Stimulated activated naive CD8-positive, alpha-beta T cell treated with anti-CD3 and anti-CD28 coated beads, Interleukin-15, Interleukin-2, amounts not matched to agents 100 U/mL and 50 U/mL, for 24 hours (primary cell): ENCODE measurements around the gene TRUB2.

Source experiments
- ATAC-seq: fragments of 150-1000 bp; cut with Tn5 transposase; one replicate; pipeline ENCODE4 v1.10.0; 2021
- DNase-seq: peaks from one replicate; pipeline ENCODE4 v3.0.0; 2021

TRUB2 gene, protein sequence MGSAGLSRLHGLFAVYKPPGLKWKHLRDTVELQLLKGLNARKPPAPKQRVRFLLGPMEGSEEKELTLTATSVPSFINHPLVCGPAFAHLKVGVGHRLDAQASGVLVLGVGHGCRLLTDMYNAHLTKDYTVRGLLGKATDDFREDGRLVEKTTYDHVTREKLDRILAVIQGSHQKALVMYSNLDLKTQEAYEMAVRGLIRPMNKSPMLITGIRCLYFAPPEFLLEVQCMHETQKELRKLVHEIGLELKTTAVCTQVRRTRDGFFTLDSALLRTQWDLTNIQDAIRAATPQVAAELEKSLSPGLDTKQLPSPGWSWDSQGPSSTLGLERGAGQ

DNA sequence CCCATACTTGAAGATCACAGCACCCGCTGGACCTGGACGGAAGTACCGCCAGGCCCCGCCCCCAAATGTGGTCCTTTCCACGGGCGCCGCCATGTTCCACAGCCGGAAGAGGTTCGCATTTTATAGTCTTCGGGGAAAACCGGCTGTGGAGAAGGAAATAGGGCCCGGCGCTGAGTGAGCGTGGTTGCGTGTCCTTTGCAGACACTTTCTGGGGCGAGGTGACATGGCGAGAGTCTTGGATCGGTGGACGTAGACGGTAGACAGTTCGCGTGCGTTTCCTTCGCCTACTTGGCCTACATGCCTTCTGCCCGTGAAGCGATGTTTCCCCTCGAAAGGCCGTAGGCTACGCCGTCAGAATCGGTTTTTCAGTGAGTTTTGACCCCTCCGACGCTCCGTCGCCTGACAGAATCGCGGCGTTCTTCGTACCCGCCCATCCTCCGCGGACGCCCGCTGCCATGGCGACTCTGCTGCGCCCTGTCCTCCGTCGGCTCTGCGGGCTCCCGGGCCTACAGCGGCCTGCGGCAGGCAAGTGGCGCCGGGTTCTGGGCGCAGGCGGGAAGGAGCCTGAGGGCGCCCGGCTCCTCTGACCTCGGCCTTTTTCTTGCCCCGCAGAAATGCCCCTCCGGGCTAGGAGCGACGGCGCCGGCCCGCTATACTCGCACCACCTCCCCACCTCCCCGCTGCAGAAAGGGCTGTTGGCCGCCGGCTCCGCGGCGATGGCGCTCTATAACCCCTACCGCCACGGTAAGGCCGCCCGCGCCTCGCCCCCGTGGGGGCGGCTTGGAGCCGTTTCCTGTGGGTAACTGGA, at the start of gene TRUB2, which contains the start of gene COQ4:
Gene TRUB2, minus strand, starts transcription at position 44 of the 808 bp plus-strand sequence. Its CDS starts 39 bp downstream, at position 5.
Gene COQ4, plus strand, starts transcription at position 436 of the 808 bp plus-strand sequence. Its CDS starts 20 bp downstream, at position 456.
- DNase-seq (peak; percentile 94), ATAC-seq (peak; percentile 86)

DNA sequence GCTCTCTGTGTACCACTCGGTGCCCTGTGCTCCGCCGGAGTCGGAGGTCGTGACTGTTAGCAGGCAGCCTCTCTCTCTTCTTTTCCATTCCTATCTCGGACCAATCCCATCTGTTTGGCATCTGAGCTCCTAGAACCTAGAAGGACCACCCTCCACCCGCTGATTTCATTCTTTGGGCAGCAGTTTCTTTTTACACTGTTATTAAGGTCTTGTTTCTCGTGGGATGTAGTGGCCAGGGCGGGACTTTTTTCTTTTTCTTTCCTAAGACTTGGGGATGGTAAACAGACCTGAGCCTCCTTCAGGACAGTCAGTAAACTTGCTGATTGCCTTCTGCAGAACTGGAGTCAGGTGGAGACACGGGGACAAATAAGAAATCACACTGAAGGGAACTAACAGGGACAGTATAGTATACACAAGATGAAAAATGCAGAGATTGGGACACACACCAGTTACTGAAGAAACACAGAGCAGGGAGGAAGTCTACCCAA, 49.4 kb upstream of the TRUB2 start:
- ATAC-seq (peak; percentile 46), DNase-seq (no peak)

DNA sequence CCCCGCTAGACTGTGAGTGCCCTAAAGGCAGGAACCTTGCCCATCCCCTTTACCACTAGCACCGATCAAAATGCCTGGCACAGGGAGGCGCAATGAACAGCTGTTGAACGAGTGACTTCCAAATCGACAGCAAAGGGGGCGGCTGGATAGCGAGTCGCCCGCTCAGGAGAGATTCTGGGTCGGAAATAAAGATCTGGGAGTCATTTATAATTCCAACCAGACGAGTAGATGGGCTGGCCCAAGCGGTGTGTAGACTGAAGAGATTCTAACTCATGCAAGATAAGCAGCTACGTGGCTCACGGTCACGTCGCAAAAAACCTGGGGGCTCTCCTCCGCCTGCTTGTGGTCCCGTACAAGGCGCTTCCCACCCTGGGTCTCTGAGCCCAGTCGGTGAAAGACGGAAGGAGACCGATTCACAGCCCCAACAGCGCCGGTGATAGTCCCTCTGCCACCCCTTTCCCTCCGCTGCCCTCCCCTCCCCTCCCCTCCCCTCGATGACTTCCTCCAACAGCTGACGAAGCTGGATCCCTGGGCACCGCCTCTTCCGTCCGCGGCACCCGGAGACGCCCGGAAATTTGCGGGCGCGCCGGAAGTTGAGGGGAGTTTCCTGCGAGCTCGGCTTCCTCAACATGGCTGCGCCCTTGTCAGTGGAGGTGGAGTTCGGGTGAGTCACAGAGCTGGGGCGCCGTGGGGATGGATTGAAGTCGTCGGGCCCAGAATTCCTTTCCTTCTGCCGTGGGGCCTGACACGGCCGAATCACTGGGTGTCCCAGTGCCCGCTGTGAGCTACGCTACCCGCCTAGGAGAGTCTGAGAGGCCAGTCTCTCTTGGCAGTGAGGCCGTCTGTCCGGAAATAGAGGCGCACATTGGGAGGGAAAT, 48.7 kb upstream of the TRUB2 start, which contains the start of gene URM1:
Gene URM1, plus strand, starts transcription at position 623 of the 878 bp plus-strand sequence. Its CDS starts 7 bp downstream, at position 630.
- DNase-seq = peak; percentile 96
- ATAC-seq = peak; percentile 99

DNA sequence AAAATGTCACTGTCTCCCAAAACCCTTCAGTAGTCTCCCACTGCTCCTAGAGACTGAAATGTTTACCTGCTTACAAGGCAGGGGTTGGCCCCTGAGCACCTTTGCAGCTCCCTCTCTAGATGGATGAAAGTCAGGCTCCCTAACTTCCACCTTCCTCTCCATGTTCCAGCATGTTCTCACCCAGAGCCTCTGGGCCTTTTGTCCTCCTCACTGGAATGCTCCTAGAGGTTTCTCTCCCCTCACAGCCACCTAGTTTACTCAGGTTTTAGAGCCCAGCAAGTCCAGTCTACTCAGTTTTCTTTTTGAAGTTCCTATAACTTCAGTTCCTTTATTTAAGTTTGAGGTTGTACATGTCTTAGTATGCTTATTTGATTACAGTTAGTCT, 48.1 kb upstream of the TRUB2 start:
- ATAC-seq = no peak
- no peak for DNase-seq

DNA sequence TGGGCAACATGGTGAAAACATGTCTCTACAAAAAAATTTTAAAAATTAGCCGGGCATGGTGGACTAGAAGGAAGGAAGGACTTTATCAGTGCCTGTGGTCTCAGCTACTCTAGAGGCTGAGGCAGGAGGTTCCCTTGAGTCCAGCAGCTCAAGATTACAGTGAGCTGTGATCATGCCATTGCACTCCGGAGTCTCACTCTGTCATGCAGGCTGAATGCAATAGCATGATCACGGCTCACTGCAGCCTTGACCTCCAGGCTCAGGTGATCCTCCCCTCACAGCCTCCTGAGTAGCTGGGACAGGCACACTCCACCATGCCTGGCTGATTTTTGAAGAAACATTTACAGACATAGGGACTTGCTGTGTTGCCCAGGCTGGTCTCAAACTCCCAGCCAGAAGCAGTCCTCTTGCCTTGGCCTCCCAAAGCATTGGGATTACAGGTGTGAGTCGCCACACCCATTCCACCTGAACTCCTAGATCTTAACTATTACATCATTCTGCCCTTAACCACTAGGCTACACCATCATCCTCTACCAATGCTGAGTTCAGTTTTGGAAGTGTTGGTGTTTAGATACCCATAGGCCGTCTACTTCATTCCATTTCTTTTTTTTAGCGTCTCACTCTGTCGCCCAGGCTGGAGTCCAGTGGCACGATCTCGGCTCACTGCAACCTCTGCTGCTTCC, 46.9 kb upstream of the TRUB2 start:
- ATAC-seq = no peak

DNA sequence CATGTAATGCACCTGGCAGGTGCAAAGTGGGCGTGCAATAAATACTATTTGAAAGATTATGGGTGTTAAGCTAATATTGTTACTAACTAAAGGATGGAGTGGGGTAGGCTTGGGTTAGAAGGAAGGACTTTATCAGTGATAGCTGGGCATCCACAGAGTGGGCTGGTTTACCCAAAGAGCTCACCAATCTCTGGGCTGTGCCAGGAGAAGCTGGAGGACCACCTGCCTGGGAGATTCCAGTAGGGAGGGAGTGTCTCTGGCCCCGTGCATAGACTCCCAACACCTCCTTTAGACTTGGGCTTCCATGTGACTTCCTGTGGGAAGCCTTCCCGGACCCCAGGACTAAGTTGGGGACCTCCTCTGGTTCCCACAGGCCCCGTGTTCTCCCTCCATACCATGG, 43.3 kb upstream of the TRUB2 start:
- DNase-seq (no peak), ATAC-seq (no peak)

More for the DNA sequence above, 46.9 kb upstream of the TRUB2 start:
- no peak for DNase-seq

DNA sequence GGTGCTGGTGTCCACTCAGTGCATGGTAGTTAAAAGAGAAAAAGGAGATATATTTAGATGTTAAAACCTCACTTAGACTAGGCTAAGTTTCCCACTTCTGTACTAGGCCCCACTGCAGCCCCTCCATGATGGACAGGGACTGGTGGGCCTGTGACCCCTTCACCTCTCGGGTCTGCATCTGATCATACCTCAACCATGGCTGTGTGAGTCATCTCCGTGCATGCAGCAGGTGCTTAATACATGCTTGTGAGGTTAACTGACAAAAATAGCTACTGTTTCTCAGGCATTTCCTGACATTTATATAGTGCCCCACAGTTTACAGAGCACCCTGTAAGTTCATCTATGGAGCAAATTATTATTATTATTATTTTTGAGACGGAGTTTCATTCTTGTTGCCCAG, 40.5 kb upstream of the TRUB2 start:
- ATAC-seq (no peak), DNase-seq (no peak)

DNA sequence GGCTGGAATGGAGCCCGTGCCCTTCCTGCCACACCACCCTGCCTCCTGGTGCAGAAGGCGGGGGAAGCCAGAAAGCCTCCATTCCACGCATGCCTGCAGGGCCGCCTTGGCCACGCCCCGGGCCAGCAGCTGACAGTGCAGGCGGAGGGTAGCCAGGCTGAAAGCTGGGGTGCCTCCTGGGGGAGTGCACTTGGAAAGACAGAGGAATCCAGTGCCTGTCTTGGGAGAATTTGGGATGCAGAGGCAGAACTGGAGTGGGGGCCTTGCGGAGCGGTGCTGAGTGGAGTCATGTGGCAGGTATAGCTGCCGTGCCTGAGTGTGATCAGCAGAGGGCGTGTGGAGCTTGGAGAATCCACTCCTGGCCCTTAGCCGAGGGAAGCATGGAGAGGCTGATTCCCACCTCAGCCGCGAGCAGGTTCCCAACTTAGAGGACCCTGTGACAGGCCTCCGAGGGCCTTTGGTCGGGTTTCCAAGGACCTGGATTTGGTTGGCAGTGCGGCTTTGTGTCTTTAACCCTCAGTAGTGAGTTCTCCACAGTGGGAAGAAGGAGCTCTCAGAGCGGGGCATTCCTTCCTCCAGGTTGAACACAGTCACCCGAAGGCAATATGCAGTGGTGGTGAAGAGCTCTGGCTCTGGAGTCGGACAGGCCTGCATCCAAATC, 39.9 kb upstream of the TRUB2 start:
- ATAC-seq (peak; percentile 85), DNase-seq (peak; percentile 72)

DNA sequence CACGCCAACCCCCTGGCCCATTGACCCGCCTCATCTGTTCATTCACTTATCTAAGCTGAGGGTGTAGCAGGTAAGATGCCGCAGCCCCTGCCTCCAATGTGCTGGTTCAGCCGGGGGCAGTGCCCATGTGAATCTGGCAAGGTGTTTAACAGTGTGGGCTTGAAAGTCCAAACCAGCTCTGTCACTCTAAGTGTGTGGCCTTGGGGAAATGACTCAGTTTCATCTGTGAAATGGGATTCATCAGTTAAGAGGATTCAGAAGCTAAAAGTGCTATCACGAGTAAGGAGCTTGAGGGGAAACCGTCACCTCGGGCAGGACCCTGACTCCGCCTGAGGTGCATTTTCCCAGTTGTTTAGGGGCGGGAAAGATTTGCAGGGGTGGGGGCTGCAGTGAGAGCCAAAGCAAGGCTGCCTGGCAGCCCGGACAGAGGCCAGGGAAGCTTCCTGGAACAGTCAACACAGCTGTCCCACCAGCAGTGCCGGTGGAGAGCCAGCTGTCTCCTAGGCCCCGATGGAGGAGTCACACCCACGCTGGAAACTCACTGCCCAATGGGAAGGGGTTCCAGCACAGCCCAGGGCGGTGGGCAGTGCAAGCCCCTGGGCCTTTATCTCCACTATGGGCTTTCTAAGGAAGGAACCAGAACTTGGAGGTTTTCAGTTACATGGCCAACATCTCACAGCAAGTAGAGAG, 39.2 kb upstream of the TRUB2 start:
- ATAC-seq = peak; percentile 5

DNA sequence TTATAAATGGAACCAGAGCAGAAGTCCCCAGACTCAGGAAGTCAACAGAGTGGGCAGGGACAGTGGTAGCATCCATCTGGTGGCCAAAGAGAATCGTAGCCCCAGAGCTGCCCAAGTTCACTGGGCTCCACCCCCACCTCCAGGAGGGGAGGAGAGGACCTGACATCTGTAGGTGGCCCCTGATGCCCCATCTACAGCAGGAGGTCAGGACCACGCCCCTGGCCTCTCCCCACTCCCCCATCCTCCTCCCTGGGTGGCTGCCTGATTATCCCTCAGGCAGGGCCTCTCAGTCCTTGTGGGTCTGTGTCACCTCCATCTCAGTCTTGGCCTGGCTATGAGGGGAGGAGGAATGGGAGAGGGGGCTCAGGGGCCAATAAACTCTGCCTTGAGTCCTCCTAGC, 38.6 kb upstream of the TRUB2 start:
- no peak for DNase-seq
- no peak for ATAC-seq

More for the DNA sequence above, 39.2 kb upstream of the TRUB2 start:
- no peak for DNase-seq

DNA sequence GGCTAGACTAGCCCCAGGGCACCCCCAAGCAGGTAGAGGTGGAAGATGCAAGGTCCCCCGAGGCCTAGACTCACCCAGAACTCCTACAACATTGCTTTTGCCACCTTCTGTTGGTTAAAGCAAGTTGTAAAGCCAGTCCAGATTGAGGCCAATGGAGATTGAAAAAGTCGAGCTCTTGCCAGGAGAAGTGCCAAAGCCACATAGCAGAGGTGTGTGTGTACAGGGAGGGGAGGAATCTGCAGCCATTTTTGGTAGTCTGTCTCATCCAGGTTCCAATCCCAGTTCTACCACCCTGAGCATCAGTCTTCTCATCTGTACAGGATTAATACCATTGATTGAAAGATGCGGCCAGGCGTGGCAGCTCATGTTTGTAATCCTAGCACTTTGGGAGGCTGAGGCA, 36.6 kb upstream of the TRUB2 start:
- no peak for DNase-seq
- no peak for ATAC-seq

DNA sequence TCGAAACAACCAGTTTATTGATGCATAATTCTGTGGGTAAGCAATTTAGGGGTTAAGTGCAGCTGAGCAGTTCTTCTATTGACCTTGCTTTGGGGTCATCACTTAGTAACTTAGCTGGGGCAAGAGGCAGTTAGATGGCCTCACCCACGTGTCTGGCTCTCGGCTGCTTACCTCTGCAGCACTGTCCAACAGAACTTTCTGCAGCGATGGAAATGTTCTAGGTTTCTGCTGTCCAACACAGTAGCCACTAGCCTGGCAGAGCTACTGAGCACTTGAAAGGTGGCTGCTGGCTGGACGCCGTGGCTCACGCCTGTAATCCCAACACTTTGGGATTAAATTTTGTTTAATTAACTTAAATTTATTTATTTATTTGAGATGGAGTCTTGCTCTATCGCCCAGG, 35.8 kb upstream of the TRUB2 start:
- no peak for ATAC-seq
- DNase-seq = no peak

DNA sequence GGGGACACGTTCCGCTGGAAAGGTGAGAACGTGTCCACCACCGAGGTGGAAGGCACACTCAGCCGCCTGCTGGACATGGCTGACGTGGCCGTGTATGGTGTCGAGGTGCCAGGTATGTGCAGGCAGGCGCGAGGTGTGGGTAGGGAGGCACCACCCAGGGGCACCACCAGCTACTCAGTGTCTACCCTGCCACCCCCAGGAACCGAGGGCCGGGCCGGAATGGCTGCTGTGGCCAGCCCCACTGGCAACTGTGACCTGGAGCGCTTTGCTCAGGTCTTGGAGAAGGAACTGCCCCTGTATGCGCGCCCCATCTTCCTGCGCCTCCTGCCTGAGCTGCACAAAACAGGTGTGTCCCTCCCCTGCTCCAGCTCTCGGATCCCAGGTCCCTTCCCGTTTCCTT, 33.2 kb upstream of the TRUB2 start:
- no peak for DNase-seq
- ATAC-seq = no peak

DNA sequence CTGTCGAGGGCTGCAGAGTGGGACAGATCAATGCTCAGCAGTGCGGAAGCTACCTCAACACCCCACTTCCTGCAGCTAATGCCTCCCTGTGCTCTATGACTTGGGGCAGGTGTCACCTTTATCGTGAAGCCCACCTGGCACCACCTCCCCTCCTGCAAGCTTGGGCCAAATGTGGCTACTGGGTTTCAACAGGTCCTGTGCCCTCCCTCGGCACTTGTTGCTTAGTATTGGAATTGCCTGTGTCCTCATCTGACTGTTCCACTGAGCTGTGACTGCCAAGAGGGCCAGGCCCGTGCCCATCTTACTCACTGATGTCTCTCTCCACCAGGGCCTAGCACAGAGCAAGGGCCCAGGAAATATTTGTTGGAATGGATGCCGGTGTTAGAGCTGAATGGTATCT, 27.5 kb upstream of the TRUB2 start:
- no peak for DNase-seq
- no peak for ATAC-seq

DNA sequence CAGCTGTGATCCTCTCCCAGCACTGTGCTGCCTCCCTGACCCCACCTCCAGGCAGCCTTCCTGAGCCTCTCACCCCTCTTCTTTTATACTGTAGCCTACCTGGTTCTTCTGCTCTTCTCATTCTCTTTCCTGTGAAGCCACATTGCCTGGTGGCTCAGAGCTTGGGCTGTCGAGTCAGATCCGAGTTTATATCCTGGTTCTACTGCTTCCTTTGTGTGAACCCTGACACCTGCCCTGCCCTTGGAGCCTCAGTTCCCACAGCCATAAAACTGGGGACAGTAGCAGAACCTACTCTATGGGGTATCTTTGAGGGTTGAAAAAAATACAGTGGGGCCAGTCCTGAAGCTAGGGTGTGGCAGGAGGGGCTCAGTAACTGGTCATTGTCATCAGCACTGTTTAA, 26.9 kb upstream of the TRUB2 start:
- ATAC-seq (no peak), DNase-seq (no peak)

DNA sequence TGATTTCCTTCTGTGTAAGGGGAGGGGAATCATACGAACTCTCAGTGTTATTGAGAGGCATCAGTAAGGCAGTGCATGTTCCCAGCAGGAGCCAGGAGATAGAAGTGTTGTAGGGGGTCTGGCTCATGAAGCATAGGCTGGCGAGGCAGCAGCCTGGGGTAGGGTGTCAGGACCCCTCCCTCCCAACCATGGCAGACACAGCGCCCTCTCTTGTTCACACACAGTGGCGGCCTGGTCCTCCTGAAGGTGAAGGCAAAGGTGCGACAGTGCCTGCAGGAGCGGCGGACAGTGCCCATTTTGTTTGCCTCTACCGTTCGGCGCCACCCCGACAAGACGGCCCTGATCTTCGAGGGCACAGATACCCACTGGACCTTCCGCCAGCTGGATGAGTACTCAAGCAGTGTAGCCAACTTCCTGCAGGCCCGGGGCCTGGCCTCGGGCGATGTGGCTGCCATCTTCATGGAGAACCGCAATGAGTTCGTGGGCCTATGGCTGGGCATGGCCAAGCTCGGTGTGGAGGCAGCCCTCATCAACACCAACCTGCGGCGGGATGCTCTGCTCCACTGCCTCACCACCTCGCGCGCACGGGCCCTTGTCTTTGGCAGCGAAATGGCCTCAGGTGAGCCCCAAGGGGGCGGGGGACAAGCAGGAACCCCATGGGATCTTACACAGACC, 22.8 kb upstream of the TRUB2 start:
- no peak for ATAC-seq
- no peak for DNase-seq

DNA sequence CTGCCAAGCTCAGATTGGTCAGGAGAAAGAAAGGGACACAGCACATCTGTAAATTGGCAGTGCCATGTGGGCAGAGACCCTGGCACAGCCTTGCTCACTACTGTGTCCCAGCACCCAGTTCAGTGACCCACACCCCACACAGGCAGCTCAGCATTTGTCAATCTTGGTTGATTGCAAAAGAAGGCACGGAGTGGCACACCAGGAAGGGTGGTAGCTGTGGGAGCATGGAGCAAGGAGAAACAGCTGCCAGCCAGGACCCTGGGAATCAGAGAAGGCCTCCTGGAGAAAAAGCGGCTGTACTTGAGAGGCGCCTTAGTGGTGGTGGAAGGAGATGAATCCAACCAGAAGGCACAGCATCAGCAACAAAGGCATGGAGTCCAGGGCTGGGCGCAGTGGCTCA, 21.6 kb upstream of the TRUB2 start:
- ATAC-seq = no peak
- no peak for DNase-seq

DNA sequence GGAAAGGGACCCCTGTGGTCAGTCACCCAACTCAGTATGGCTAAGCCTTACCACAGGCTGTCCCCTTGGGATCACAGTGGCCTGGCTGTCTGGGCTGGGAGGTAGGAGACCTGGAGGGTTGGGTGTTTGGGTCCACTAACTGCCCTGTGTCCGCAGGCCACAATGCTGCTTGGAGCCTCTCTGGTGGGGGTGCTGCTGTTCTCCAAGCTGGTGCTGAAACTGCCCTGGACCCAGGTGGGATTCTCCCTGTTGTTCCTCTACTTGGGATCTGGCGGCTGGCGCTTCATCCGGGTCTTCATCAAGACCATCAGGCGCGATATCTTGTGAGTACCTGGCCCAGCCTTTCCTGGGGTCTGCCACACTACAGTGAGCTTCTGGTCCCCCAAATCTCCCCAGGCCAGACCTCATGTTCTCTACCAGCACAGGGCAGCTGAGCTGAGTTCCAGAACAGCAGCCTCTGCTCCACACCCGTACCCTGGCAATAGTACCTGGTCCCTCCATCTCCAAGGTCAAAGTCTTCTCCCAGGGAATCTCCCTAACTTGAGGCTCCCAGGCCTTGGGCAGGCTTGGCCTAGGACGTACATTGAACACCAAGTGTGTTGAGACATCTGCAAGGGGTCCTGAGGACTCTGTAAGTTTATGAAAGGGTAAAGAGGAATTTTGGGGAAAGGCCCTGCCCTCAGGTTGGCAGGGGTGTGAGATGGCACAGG, 20.9 kb upstream of the TRUB2 start:
- ATAC-seq (no peak), DNase-seq (no peak)

DNA sequence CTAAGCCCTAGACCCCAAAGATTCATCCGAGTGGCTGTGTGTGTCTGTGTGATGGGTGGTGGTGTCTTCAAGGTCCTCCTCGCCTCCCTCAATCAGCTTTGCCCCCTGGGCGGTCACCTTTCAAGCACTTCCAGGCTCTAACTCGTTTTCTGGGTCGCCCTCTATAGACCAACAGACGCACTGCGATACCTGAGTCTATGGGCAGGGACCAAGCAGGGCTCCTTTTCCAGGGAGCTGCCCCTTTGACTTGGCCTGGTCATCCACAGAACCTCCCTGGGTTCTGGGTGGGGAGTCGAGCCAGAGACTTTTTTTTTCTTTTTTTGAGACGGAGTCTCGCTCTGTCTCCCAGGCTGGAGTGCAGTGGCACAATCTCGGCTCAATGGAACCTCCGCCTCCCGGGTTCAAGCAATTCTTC, 19.2 kb upstream of the TRUB2 start:
- peak; percentile 70 for ATAC-seq
- peak; percentile 77 for DNase-seq
